AG04449 (cell line): ENCODE measurements around the gene SLC15A1.

Source experiments
- CTCF ChIA-PET: fragments of 350-600 bp; formaldehyde crosslinking; extraction: SDS; loops from one replicate; lab custom pipeline; 2021; ENCODE audit warnings: antibody characterized with exemption; lab: Yijun Ruan, JAX
- POLR2A ChIA-PET: fragments of 400-600, 350-600 bp; formaldehyde crosslinking; extraction: SDS; loops from one replicate; lab custom pipeline; 2020; ENCODE audit warnings: antibody characterized with exemption, inconsistent platforms; lab: Yijun Ruan, JAX
- DNase-seq: peaks from one replicate; pipeline ENCODE4 v3.0.0-alpha.2; 2010; ENCODE audit warnings: low read depth, low spot score
- H3K4me3 ChIP-seq: 2 replicates; pipeline ENCODE4 v1.5.1; 2011; ENCODE audit warnings: low read depth, mild to moderate bottlenecking, control low read depth, low read length
- TF ChIP-seq, protein P1 (sequence below): IDR thresholded peaks from one replicate; pipeline ENCODE4 v1.5.1; 2011; ENCODE audit warnings: mild to moderate bottlenecking, moderate library complexity, low read length, control low read depth, inconsistent platforms; ENCODE audit not compliant: insufficient read depth; ENCODE audit errors: missing control alignments

The SLC15A1 gene

DNA sequence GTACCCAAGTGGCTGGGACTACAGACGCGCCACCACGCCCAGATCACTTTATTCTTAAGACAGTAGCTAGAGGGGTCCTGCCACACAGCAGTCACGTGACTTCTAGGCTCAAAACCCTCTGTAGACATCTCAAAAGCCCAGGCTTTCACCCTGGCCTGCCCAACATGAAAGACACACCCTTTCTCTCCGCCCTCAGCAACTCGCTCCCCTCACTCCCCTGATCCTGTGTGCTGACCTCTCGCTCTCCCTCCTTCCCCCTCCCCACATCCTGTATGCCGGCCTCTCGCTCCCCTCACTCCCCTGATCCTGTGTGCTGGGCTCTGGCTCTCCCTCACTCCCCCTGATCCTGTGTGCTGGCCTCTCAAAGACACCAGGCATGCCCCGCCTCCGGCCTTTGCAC, 77.4 kb downstream of the SLC15A1 start:
- ChIA-PET CTCF (interaction anchor here (2.3 to 5.4 kb wide), 4 partner anchors 9 to 641 kb away, joined by 10 to 75 read pairs (median 32); no protein-coding TSS in a partner anchor), POLR2A (no interaction called here)
- TF ChIP-seq, protein P1, sequence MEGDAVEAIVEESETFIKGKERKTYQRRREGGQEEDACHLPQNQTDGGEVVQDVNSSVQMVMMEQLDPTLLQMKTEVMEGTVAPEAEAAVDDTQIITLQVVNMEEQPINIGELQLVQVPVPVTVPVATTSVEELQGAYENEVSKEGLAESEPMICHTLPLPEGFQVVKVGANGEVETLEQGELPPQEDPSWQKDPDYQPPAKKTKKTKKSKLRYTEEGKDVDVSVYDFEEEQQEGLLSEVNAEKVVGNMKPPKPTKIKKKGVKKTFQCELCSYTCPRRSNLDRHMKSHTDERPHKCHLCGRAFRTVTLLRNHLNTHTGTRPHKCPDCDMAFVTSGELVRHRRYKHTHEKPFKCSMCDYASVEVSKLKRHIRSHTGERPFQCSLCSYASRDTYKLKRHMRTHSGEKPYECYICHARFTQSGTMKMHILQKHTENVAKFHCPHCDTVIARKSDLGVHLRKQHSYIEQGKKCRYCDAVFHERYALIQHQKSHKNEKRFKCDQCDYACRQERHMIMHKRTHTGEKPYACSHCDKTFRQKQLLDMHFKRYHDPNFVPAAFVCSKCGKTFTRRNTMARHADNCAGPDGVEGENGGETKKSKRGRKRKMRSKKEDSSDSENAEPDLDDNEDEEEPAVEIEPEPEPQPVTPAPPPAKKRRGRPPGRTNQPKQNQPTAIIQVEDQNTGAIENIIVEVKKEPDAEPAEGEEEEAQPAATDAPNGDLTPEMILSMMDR: no peak
- no peak for DNase-seq
- no peak overlapping the region for H3K4me3 ChIP-seq

DNA sequence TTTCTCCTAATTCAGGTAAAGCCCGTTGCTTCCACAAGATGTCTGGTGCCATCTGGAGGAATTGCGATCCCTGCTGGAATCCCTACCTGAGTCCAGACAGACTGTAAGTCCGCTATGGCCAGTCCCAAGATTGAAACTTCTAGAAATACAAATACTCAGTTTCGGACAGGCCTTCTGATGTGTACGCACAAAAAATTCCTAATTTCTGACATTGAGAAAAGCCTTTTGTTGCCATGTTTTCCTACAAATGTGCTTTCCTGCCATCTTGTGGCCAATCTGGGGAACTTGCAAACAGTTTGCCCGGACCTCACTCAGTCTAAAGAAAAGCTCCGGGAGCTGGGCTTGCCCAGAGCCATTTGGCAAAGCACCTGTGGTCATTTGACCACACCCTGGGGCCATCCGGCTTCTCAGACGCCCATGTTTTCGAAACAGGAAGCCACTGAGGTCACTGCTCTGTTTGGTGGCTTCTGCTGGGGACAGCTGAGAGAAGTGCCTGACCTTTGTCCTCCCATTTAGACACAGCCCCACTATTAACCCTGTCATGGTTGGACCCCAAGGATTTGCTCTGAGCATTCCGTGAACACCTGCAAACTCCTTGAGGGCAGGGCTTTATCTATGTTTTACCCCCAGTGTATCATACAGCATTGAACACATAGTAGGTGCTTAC, 79.4 kb downstream of the SLC15A1 start:
- TF ChIP-seq, protein P1: peak; percentile 63
- no peak overlapping the region for H3K4me3 ChIP-seq
- ChIA-PET POLR2A (no interaction called here), CTCF (interaction anchor here (0.6 to 5.4 kb wide), 40 partner anchors 8 to 832 kb away, joined by 3 to 75 read pairs (median 4); no protein-coding TSS in a partner anchor)
- peak; percentile 19 for DNase-seq

DNA sequence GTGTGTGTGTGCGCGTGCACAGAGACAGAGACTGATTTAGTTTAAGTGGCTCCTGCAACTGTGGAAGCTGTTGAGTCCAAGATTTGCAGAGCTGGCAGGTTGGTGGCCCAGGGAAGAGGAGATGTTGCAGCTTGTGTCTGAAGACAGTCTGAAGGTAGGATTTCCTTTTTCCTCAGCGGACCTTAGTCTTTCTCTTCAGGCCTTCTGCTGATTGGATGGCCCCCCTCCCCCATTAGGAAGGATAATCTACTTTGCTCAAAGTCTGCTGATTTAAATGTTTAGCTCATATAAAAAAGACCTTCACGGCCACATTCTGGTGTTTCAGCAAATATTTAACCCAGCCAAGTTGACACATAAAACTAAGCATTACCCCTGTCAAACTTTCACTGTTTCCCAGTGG, 84.3 kb downstream of the SLC15A1 start:
- POLR2A ChIA-PET: no interaction called here
- no peak overlapping the region for H3K4me3 ChIP-seq
- TF ChIP-seq, protein P1: no peak
- CTCF ChIA-PET: interaction anchor here (1.1 to 2.6 kb wide), 5 partner anchors 9 to 223 kb away, joined by 4 to 23 read pairs (median 5); no protein-coding TSS in a partner anchor
- DNase-seq: no peak

DNA sequence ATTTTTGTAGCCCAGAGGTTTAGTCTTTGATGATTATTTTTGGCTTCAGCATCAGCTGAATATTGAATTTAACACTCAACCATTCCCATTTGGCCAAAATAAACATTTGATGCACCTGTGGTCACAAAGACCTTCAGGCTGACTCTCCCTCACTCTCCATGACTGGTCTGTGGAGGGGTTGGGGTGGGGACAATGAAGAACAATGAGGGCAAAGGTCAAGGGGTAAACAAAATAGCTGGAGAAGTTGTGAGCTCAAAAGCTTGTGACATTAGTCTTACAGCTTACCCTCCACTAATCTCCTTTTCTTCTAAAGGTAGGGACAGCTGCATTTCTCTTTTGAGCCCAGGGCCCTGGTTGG, 86.9 kb downstream of the SLC15A1 start:
- ChIA-PET CTCF (interaction anchor here (0.6 to 3.1 kb wide), 7 partner anchors 8 to 221 kb away, joined by 3 to 36 read pairs (median 3); no protein-coding TSS in a partner anchor), POLR2A (no interaction called here)
- DNase-seq: no peak
- H3K4me3 ChIP-seq: no peak overlapping the region
- TF ChIP-seq, protein P1: no peak

DNA sequence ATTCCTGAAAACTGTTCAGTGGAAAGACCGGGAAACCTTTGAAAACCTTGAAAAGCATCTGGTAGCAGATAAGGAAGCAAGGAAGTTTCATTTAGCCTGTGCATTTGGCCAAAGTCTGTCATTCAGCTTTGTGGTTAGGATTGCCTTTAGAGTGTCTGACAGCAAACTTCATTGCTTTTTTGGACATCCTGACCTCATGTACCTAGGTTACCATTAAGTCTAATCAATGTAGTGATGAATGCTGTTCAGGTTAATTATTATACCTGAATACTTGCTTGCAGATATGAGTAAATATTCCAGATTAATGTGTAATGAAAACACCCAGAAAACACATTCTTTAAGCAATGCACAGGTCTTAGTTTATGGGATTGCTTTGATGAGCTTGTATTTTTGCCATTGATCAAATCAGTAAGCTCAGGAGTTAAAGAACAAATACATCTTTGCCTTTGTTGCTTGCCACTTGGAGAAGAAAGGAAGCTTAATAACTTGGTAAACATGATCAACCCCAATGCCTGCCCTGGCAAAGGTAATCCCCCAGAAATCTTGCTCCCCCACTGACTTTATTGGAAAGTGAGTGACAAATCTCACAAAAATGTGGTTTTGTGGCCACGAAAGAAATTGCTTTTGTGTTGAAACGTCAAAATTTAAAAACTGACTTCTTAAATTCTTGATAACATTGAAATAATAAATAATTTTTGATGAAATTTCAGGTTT, 87.4 kb downstream of the SLC15A1 start:
- ChIA-PET CTCF (interaction anchor here (0.6 to 3.1 kb wide), 6 partner anchors 9 to 219 kb away, joined by 3 to 36 read pairs (median 3); no protein-coding TSS in a partner anchor), POLR2A (no interaction called here)
- TF ChIP-seq, protein P1: no peak
- no peak for DNase-seq
- no peak overlapping the region for H3K4me3 ChIP-seq

DNA sequence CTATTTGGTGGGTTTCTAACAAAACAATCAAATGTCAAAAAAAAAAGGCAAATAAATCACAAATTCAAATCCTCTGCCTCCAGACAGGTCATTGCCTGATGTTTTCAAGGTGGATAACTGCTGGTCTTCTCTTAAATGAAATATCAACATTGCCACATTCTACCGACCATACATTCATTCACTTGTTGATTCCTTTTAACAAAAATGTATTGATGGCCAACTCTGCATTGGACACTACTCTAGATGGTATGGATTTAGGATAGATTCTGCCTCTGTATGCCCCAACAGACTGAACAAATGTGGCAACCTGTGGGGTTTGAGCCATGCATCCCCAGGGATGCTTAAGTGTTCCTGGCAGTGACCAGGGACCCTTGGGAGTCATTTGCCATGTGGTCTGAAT, 88.0 kb downstream of the SLC15A1 start:
- ChIA-PET POLR2A (no interaction called here), CTCF (interaction anchor here (1.2 to 3.1 kb wide), 3 partner anchors 9 to 199 kb away, joined by 3 to 36 read pairs (median 3); no protein-coding TSS in a partner anchor)
- TF ChIP-seq, protein P1: no peak
- H3K4me3 ChIP-seq: no peak overlapping the region
- no peak for DNase-seq
